ENCODE data around the gene KRT10. TPM values are rescaled to one million over a fixed set of nuclear protein-coding genes. Genes with fewer than 3 reads are reported as not detected.

The KRT10 gene
- total and polyA plus RNA-seq, 2 experiments from 2014 or later, result 9.6 to 123 TPM

DNA sequence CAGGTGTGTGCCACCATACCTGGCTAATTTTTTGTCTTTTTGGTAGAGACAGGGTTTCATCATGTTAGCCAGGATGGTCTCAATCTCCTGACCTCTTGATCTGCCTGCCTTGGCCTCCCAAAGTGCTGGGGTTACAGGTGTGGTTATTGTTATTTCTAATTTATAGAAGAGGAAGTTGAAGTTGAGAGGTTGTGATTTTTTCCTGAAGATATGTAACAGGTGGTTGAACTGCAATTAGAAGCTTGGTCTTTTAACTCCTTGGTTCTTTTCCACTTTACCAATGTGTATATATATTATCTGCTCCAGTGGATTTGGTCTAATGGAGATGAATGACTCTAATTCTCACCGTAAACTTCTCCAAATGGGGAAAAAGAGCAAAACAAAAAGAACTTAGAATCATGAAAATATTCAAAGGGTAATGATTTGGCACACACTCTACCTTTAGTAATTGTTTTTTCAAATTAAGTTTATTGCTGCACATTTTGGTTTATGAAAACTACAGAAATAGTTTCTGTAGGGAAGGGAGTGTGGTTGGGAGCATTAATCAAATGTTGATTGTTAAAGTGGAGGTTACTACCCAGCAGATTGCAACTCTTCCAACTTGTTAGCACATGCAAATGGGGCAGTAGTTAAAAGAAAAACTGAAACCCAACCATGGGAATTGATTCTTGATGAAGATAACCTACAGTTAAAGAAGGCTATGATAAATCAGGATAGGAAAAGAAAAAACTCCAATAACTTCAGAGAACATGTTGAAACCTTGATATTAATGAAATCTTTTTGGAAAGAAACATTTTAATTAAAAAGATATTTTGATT, 1.8 kb upstream of the KRT10 start:
- TF ChIP-seq, protein P1, sequence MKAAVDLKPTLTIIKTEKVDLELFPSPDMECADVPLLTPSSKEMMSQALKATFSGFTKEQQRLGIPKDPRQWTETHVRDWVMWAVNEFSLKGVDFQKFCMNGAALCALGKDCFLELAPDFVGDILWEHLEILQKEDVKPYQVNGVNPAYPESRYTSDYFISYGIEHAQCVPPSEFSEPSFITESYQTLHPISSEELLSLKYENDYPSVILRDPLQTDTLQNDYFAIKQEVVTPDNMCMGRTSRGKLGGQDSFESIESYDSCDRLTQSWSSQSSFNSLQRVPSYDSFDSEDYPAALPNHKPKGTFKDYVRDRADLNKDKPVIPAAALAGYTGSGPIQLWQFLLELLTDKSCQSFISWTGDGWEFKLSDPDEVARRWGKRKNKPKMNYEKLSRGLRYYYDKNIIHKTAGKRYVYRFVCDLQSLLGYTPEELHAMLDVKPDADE (IDR thresholded peaks at IDR 0.05), result no peak
- TF ChIP-seq JUNB (IDR thresholded peaks at IDR 0.05; ENCODE audit: unreplicated experiment) (no peak), NANOG (IDR thresholded peaks at IDR 0.05; ENCODE audit: borderline replicate concordance) (no peak), STAT1 (IDR thresholded peaks at IDR 0.05; ENCODE audit: unreplicated experiment) (no peak), CTCF (conservative IDR thresholded peaks at IDR 0.05; ENCODE audit: low read depth in 2 of 2) (no peak), ZNF331 (CRISPR knock-in tag; IDR thresholded peaks at IDR 0.05; ENCODE audit: low read depth) (no peak), ZNF114 (CRISPR knock-in tag; IDR thresholded peaks at IDR 0.05) (no peak), CREB1 (CRISPR knock-in tag; IDR thresholded peaks at IDR 0.05; ENCODE audit: low read depth) (no peak), POLR2AphosphoS5 (IDR thresholded peaks at IDR 0.05; ENCODE audit: low read depth) (no peak), EZH2 (IDR thresholded peaks at IDR 0.05; ENCODE audit: low read depth, unreplicated experiment) (no peak), ZNF462 (CRISPR knock-in tag; IDR thresholded peaks at IDR 0.05) (no peak)
- TF ChIP-seq, protein P2, sequence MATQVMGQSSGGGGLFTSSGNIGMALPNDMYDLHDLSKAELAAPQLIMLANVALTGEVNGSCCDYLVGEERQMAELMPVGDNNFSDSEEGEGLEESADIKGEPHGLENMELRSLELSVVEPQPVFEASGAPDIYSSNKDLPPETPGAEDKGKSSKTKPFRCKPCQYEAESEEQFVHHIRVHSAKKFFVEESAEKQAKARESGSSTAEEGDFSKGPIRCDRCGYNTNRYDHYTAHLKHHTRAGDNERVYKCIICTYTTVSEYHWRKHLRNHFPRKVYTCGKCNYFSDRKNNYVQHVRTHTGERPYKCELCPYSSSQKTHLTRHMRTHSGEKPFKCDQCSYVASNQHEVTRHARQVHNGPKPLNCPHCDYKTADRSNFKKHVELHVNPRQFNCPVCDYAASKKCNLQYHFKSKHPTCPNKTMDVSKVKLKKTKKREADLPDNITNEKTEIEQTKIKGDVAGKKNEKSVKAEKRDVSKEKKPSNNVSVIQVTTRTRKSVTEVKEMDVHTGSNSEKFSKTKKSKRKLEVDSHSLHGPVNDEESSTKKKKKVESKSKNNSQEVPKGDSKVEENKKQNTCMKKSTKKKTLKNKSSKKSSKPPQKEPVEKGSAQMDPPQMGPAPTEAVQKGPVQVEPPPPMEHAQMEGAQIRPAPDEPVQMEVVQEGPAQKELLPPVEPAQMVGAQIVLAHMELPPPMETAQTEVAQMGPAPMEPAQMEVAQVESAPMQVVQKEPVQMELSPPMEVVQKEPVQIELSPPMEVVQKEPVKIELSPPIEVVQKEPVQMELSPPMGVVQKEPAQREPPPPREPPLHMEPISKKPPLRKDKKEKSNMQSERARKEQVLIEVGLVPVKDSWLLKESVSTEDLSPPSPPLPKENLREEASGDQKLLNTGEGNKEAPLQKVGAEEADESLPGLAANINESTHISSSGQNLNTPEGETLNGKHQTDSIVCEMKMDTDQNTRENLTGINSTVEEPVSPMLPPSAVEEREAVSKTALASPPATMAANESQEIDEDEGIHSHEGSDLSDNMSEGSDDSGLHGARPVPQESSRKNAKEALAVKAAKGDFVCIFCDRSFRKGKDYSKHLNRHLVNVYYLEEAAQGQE (IDR thresholded peaks at IDR 0.05; ENCODE audit: unreplicated experiment), result no peak
- Histone ChIP-seq H3F3A (replicated peaks; ENCODE audit: low read depth) (peaks cover 5% of the 10 kb centered on the region; the same call in 1 of the 2 replicates), H3K27me3 (ENCODE audit: insufficient read depth) (peaks cover 39% of the 10 kb centered on the region), H3K4me2 (no peak overlapping the region), H3K36me3 (ENCODE audit: insufficient read depth) (no peaks in the 10 kb centered on the region), H4K20me1 (replicated peaks; ENCODE audit: insufficient read depth) (peaks cover 2% of the 10 kb centered on the region; the same call in 1 of the 2 replicates), H3K9me2 (ENCODE audit: insufficient read depth) (peaks cover 2% of the 10 kb centered on the region; the same call in 1 of the 2 replicates), H3K79me2 (replicated peaks; ENCODE audit: insufficient read depth) (no peaks in the 10 kb centered on the region), H3K4me3 (no peak overlapping the region), H3K27ac (ENCODE audit: low read depth) (no peak overlapping the region), H2AFZ (no peak overlapping the region), H3K4me1 (ENCODE audit: insufficient read depth) (peaks cover 5% of the 10 kb centered on the region; the same call in 1 of the 2 replicates)
- Mint-ChIP-seq H3K4me1 (0 out of 3 replicates have a peak, but pooled peaks cover 2% of the 10 kb centered on the region), H3K4me3 (no peak overlapping the region), H3K36me3 (ENCODE audit: low read depth) (no peaks in the 10 kb centered on the region), H3K9me3 (no peaks in the 10 kb centered on the region), H3K27ac (no peak overlapping the region), H3K27me3 (ENCODE audit: insufficient read depth, low read depth, poor library complexity) (peaks cover 2% of the 10 kb centered on the region)
- DNase-seq (ENCODE audit: low spot score) (no peak), ATAC-seq (no peak)
